Suprapubic skin (tissue), 4 donors: ENCODE data around the gene PCDHB4. TPM values are rescaled to one million over a fixed set of nuclear protein-coding genes. Genes with fewer than 3 reads are reported as not detected.

Source experiments
- DNase-seq, 2 donors: peaks; one replicate each; pipeline ENCODE4 v3.0.0-alpha.2; 2019; ENCODE audit warnings: low spot score in 2 of 2
- H3K27ac ChIP-seq: fragments of 200-600 bp; sonication (generic); one replicate; pipeline ENCODE4 v1.5.1; 2019
- H3K27me3 ChIP-seq: fragments of 200-600 bp; sonication (generic); one replicate; pipeline ENCODE4 v1.5.1; 2019
- H3K36me3 ChIP-seq: fragments of 200-600 bp; sonication (generic); one replicate; pipeline ENCODE4 v1.5.1; 2019
- H3K4me1 ChIP-seq: fragments of 200-600 bp; sonication (generic); one replicate; pipeline ENCODE4 v1.5.1; 2019
- H3K4me3 ChIP-seq: fragments of 200-600 bp; sonication (generic); one replicate; pipeline ENCODE4 v1.5.1; 2019; ENCODE audit warnings: mild to moderate bottlenecking
- H3K9me3 ChIP-seq: fragments of 200-600 bp; sonication (generic); one replicate; pipeline ENCODE4 v1.5.1; 2019
- CTCF ChIP-seq, 2 donors: fragments of 200-600 bp in 1 of 2; fragments of 450-650 bp in 1 of 2; sonication (generic) in 1 of 2; IDR thresholded peaks; one replicate each; pipeline ENCODE4 v1.5.1; 2016 to 2019; ENCODE audit warnings: antibody characterized with exemption in 2 of 2, mild to moderate bottlenecking in 1 of 2, moderate library complexity in 1 of 2
- EP300 ChIP-seq: sonication (generic); formaldehyde crosslinking; IDR thresholded peaks from one replicate; pipeline ENCODE4 v1.6.1; 2017; ENCODE audit warnings: antibody characterized with exemption
- POLR2A ChIP-seq, 2 donors: fragments of 450-650 bp; IDR thresholded peaks; one replicate each; pipeline ENCODE4 v1.6.1; 2017; ENCODE audit warnings: antibody characterized with exemption in 2 of 2, mild to moderate bottlenecking in 2 of 2, moderate library complexity in 2 of 2
- POLR2AphosphoS5 ChIP-seq, 3 donors: sonication (generic); formaldehyde crosslinking; IDR thresholded peaks; one replicate each; pipeline ENCODE4 v1.6.1; 2017; ENCODE audit warnings: antibody characterized with exemption in 3 of 3
- WGBS: methylation state at CpG from one replicate; pipeline ENCODE4 v1.1.5; 2018; 5-methylcytosine and 5-hydroxymethylcytosine counted together
- total RNA-seq, 4 donors: library from RNA; depleted of rRNA; stranded (reverse); fragments of >200 nt; gene quantifications; one replicate each; pipeline ENCODE4 v1.1.0, GENCODE V29; 2016

The PCDHB4 gene
- 1 to 10 TPM; 1.8 to 5.6 (median 2.0) TPM for total RNA-seq

GRCh38 chr5:141121563-141121962 lies at the start of gene PCDHB4:
PCDHB4 (plus strand) TSS chr5:141121818; CDS start chr5:141121999, 181 bp downstream.
- Histone ChIP-seq H3K36me3 (no peaks in the 10 kb centered on the region), H3K27me3 (peaks cover 4% of the 10 kb centered on the region), H3K27ac (no peak within 1 kb of the TSS), H3K4me3 (peak within 1 kb of the TSS; percentile 27), H3K4me1 (no peaks in the 10 kb centered on the region), H3K9me3 (peaks cover 16% of the 10 kb centered on the region)
- WGBS, result 22% methylated on average over 16 of the region's 16 CpGs
- no peak for DNase-seq
- TF ChIP-seq CTCF (IDR thresholded peaks at IDR 0.05) (peak in 1 of 2 donors; percentile 16), EP300 (no peak), POLR2AphosphoS5 (IDR thresholded peaks at IDR 0.05) (no peak)

- Histone ChIP-seq H3K27me3 (peaks cover 7% of the 10 kb centered on the region), H3K4me1 (no peaks in the 10 kb centered on the region), H3K9me3 (peaks cover 13% of the 10 kb centered on the region), H3K4me3 (no peak overlapping the region), H3K36me3 (no peaks in the 10 kb centered on the region), H3K27ac (no peak overlapping the region)
- DNase-seq, result no peak
- 42% methylated on average over 17 of the region's 17 CpGs for WGBS
- TF ChIP-seq CTCF (IDR thresholded peaks at IDR 0.05), result no peak
- TF ChIP-seq EP300, result no peak
- TF ChIP-seq POLR2A (IDR thresholded peaks at IDR 0.05), result no peak
- TF ChIP-seq POLR2AphosphoS5 (IDR thresholded peaks at IDR 0.05), result no peak
Measured at GRCh38 chr5:141077826-141078225, 43.8 kb upstream of the PCDHB4 start.

- H3K27me3 ChIP-seq, result peaks cover 7% of the 10 kb centered on the region
- no peak for DNase-seq
- no peaks in the 10 kb centered on the region for H3K36me3 ChIP-seq
- H3K9me3 ChIP-seq, result peaks cover 8% of the 10 kb centered on the region
- TF ChIP-seq EP300, result no peak
- TF ChIP-seq CTCF (IDR thresholded peaks at IDR 0.05), result no peak
- TF ChIP-seq POLR2A (IDR thresholded peaks at IDR 0.05), result no peak
- no peak overlapping the region for H3K27ac ChIP-seq
- no peaks in the 10 kb centered on the region for H3K4me1 ChIP-seq
- H3K4me3 ChIP-seq, result no peak overlapping the region
Measured at GRCh38 chr5:141082228-141082627, 39.4 kb upstream of the PCDHB4 start.

- Histone ChIP-seq H3K9me3 (no peaks in the 10 kb centered on the region), H3K36me3 (no peaks in the 10 kb centered on the region), H3K27me3 (no peaks in the 10 kb centered on the region), H3K4me1 (no peaks in the 10 kb centered on the region), H3K27ac (no peak overlapping the region), H3K4me3 (peak overlapping the region; percentile 32)
- WGBS, result 15% methylated on average over 21 of the region's 21 CpGs
- TF ChIP-seq POLR2A (IDR thresholded peaks at IDR 0.05), result no peak
- TF ChIP-seq CTCF (IDR thresholded peaks at IDR 0.05), result peak in 1 of 2 donors; percentile 14
- DNase-seq, result no peak
Measured at GRCh38 chr5:141084487-141084989, 37.1 kb upstream of the PCDHB4 start.

- WGBS, result 16% methylated on average over 29 of the region's 29 CpGs
- peaks cover 14% of the 10 kb centered on the region for H3K27me3 ChIP-seq
- peak within 1 kb of the TSS; percentile 39 for H3K4me3 ChIP-seq
- TF ChIP-seq EP300, result no peak
- no peak for TF ChIP-seq POLR2AphosphoS5 (IDR thresholded peaks at IDR 0.05)
- peak in 1 of 2 donors; percentile 12 for TF ChIP-seq CTCF (IDR thresholded peaks at IDR 0.05)
- no peak for TF ChIP-seq POLR2A (IDR thresholded peaks at IDR 0.05)
- H3K9me3 ChIP-seq, result peaks cover 7% of the 10 kb centered on the region
- no peaks in the 10 kb centered on the region for H3K36me3 ChIP-seq
- no peaks in the 10 kb centered on the region for H3K4me1 ChIP-seq
- DNase-seq, result no peak
- H3K27ac ChIP-seq, result no peak within 1 kb of the TSS
Measured at GRCh38 chr5:141094481-141095262, 26.9 kb upstream of the PCDHB4 start, which contains the start of gene PCDHB2. PCDHB2 (plus strand) TSS chr5:141094615; CDS start chr5:141094791, 176 bp downstream.
